Amniotic stem cell (primary cell): ENCODE results near the gene PRR23E.

Experiments
- DNase-seq: peaks from one replicate; lab custom pipeline; 2025; lab: John Stamatoyannopoulos, UW

The PRR23E gene

GRCh38 chr3:127185268-127185667, 7.7 kb upstream of the PRR23E start:
- no peak for DNase-seq

- no peak for DNase-seq
These were observed 6.8 kb upstream of the PRR23E start for GRCh38 chr3:127185962-127186674.

GRCh38 chr3:127187316-127187715, 5.6 kb upstream of the PRR23E start:
- no peak for DNase-seq

GRCh38 chr3:127193341-127193740, 410 bp downstream of the PRR23E start:
- no peak for DNase-seq

GRCh38 chr3:127193775-127194174, 844 bp downstream of the PRR23E start:
- DNase-seq = no peak

- DNase-seq = no peak
These were observed 1.8 kb downstream of the PRR23E start for GRCh38 chr3:127194601-127195187.

GRCh38 chr3:127195417-127195816, 2.5 kb downstream of the PRR23E start:
- no peak for DNase-seq

- DNase-seq = no peak
These were observed 3.1 kb downstream of the PRR23E start for GRCh38 chr3:127196002-127196401.

GRCh38 chr3:127196466-127197299, 3.8 kb downstream of the PRR23E start:
- no peak for DNase-seq

GRCh38 chr3:127197300-127198189, 4.6 kb downstream of the PRR23E start:
- DNase-seq = no peak

- DNase-seq = no peak
These were observed 7.3 kb downstream of the PRR23E start for GRCh38 chr3:127200086-127200691.

- DNase-seq = no peak
These were observed 10.1 kb downstream of the PRR23E start for GRCh38 chr3:127203024-127203423.

- DNase-seq = no peak
These were observed 12.1 kb downstream of the PRR23E start for GRCh38 chr3:127204841-127205582.

- DNase-seq = no peak
These were observed 13.2 kb downstream of the PRR23E start for GRCh38 chr3:127206154-127206553.

- no peak for DNase-seq
These were observed 13.9 kb downstream of the PRR23E start for GRCh38 chr3:127206611-127207516.

GRCh38 chr3:127207727-127208482, 15.0 kb downstream of the PRR23E start:
- DNase-seq = no peak

- no peak for DNase-seq
These were observed 15.7 kb downstream of the PRR23E start for GRCh38 chr3:127208483-127209100.

GRCh38 chr3:127209155-127209839, 16.4 kb downstream of the PRR23E start:
- no peak for DNase-seq
